Activated naive CD8-positive, alpha-beta T cell treated with anti-CD3 and anti-CD28 coated beads for 36 hours (primary cell): ENCODE results near the gene ZDHHC1. TPM values are rescaled to one million over a fixed set of nuclear protein-coding genes. Genes with fewer than 3 reads are reported as not detected.
"Not testable (repeated sequence)": the region's sequence is repeated elsewhere in the genome, so short reads cannot be mapped to it uniquely, and the experiment has no call there.

Experiments
- DNase-seq: peaks from one replicate; pipeline ENCODE4 v3.0.0; 2021
- H3K27ac Mint-ChIP-seq: one replicate; pipeline ENCODE4 v1.8.0; 2022; ENCODE audit warnings: mild to moderate bottlenecking, moderate library complexity, mixed read lengths
- H3K27me3 Mint-ChIP-seq: one replicate; pipeline ENCODE4 v1.8.0; 2022; ENCODE audit warnings: mild to moderate bottlenecking, mixed read lengths
- H3K36me3 Mint-ChIP-seq: one replicate; pipeline ENCODE4 v1.8.0; 2021; ENCODE audit warnings: mild to moderate bottlenecking, mixed read lengths
- H3K4me1 Mint-ChIP-seq: one replicate; pipeline ENCODE4 v1.8.0; 2021; ENCODE audit warnings: mixed read lengths
- H3K4me3 Mint-ChIP-seq: one replicate; pipeline ENCODE4 v1.8.0; 2022; ENCODE audit warnings: mild to moderate bottlenecking, moderate library complexity, mixed read lengths
- H3K9me3 Mint-ChIP-seq: one replicate; pipeline ENCODE4 v1.8.0; 2022; ENCODE audit warnings: mixed read lengths
- total RNA-seq, 2 experiments: library from RNA; stranded (reverse); gene quantifications; one replicate each; pipeline ENCODE4 v1.2.3, GENCODE V29; 2021

ZDHHC1 gene
- total RNA-seq, 2 experiments from 2014 or later = 0.76 to 1.2 TPM

DNA sequence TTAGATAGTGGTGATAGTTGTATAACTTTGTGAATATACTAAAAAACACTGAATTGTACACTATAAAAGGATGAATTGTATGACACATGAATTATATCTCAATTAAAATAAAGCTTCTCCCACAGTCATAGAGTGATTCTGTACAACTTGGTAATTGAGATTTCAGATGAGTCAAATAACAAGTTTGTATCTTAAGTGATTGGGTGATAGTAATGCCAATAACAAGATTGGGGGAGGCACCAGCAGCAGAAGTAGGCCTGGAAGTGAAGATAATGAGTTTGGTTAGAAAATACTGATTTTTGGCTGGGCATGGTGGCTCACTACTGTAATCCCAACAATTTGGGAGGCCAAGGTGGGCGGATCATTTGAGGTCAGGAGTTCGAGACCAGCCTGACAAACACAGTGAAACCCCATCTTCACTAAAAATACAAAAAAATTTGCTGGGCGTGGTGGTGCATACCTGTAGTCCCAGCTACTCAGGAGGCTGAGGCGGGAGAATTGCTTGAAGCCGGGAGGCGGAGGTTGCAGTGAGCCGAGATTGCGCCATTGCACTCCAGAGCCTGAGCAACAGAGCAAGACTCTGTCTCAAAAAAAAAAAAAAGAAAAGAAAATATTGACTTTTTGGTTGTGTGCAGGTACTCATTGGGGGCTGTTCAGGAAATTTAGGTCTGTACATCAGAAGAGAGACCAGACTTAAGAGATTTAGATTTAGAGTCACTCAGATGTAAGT lies 56.6 kb downstream of the ZDHHC1 start:
- not testable (repeated sequence) for H3K4me1 Mint-ChIP-seq, H3K36me3 Mint-ChIP-seq

DNA sequence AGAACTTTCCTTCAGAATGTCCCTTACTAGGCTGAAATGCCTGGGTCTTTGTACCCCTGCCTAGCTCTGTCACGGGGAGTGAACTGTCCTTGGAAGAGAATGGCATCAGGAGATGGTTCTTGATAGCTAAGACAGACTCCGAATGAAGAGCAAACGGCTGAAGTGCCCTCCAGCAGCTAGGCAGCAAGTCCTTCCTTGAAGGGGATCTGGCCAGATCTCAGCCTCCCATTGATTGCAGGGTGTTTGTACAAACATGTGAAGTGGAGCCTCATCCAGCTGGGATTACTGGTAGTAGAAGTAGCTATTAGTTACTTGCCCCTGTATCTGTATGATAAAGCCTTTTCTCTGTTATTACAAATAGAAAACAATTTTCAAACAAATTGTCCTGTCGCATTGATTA lies 58.7 kb downstream of the ZDHHC1 start:
- Mint-ChIP-seq H3K27me3 (no peaks in the 10 kb centered on the region), H3K36me3 (no peaks in the 10 kb centered on the region), H3K4me1 (no peaks in the 10 kb centered on the region), H3K27ac (no peak overlapping the region), H3K9me3 (no peaks in the 10 kb centered on the region), H3K4me3 (no peak overlapping the region)
- DNase-seq = no peak

More for the DNA sequence above, 56.6 kb downstream of the ZDHHC1 start:
- not testable (repeated sequence) for H3K27ac Mint-ChIP-seq, H3K9me3 Mint-ChIP-seq, H3K4me3 Mint-ChIP-seq, DNase-seq, H3K27me3 Mint-ChIP-seq

DNA sequence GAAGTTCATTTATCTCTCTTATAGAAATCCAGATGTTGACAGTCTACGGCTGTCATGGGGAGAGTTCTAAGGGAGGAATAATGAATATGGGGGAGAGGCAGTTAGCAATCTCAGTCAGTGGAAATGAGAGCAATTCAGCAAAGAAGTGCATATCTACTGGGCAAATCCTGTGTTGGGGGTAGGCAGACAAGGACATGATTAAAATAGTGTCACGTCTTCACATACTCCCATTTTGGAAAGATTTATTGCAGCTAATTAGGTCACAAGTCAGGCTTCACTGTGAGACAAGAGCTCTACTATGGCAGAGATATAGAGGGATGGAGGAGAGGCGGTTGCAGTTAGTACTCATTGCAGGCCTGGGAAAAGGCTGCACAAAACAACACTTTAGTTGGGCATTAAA lies 59.9 kb downstream of the ZDHHC1 start:
- Mint-ChIP-seq H3K27ac (no peak overlapping the region), H3K27me3 (no peaks in the 10 kb centered on the region), H3K36me3 (no peaks in the 10 kb centered on the region), H3K4me1 (no peaks in the 10 kb centered on the region), H3K4me3 (no peak overlapping the region), H3K9me3 (no peaks in the 10 kb centered on the region)
- no peak for DNase-seq

DNA sequence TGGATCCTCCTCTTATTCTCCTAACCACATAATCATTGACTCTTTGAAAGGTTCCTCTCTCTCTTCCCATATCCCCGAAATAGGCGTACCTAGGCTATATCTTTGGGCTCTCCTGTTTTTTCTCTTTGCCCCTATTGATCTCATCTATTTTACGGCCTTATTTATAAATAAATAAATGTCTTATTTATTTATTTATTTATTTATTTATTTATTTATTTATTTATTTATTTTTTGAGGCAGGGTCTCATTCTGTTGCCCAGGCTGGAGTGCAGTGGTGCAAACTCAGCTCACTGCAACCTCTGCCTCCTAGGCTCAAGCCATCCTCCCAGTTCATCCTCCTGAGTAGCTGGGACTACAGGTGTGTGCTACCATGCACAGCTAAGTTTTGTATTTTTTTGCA lies 63.8 kb downstream of the ZDHHC1 start:
- not testable (repeated sequence) for H3K27me3 Mint-ChIP-seq, DNase-seq, H3K36me3 Mint-ChIP-seq, H3K27ac Mint-ChIP-seq, H3K4me1 Mint-ChIP-seq, H3K9me3 Mint-ChIP-seq, H3K4me3 Mint-ChIP-seq

DNA sequence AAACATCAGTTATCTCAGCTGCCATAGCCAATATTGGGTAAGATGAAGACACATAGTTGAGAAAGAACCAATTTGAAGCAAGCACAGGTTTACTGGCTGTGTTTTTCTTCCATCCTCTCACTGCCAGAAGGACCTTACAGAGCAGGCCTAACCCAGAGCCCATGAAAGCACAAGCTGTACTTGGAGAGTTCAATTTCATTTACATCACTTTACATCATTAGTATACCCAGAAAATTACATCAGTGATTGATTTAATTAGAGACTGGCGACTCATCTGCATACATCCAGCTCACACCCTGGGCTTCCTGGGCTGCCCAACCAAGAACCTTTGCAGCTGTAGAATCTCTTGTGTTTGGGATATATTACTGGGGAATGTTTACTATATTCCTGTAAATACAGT lies 66.0 kb downstream of the ZDHHC1 start:
- H3K36me3 Mint-ChIP-seq = no peaks in the 10 kb centered on the region
- H3K4me1 Mint-ChIP-seq = no peaks in the 10 kb centered on the region
- no peak overlapping the region for H3K4me3 Mint-ChIP-seq
- no peak overlapping the region for H3K27ac Mint-ChIP-seq
- no peaks in the 10 kb centered on the region for H3K27me3 Mint-ChIP-seq
- H3K9me3 Mint-ChIP-seq = no peaks in the 10 kb centered on the region
- DNase-seq = no peak

DNA sequence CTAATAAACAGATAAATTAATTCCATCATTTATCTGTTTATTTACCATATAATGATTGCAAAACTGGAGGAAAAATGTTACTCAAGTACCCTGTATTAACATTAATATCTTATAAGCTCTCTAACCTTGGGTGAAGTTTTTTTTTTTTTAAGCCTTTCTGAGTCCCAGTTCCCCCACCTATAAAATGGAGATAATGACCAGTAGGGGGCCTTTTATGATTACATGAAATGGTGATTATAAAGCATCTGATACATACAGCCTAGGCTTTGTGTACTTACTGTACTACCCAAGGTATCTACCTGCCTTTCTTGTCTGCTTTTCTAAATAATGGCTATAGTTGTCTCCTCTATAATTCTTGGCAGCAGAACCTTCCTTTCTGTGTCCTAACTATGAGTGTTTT lies 67.1 kb downstream of the ZDHHC1 start:
- Mint-ChIP-seq H3K36me3 (no peaks in the 10 kb centered on the region), H3K4me3 (no peak overlapping the region), H3K27ac (no peak overlapping the region), H3K4me1 (no peaks in the 10 kb centered on the region), H3K27me3 (no peaks in the 10 kb centered on the region), H3K9me3 (no peaks in the 10 kb centered on the region)
- no peak for DNase-seq

DNA sequence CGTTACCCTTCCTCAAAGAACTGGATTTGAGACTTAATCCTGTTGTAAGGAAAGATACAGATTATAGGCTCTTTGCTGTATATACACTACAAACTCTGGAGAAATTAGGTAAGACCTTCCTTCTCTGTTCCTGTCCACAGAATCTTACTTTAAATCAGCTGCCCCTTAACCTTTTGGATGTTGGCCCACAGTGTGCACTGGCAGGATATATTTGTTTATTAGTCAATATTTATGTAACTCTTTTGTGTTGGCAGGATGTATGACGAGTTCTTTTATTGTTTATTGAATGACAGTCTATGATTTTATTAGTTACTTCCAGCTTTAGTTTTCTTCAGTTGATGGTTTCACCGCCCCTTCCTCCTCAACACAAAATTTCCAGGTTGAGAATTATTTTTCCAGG lies 69.9 kb downstream of the ZDHHC1 start:
- Mint-ChIP-seq H3K4me3 (no peak overlapping the region), H3K27ac (no peak overlapping the region), H3K9me3 (no peaks in the 10 kb centered on the region)

DNA sequence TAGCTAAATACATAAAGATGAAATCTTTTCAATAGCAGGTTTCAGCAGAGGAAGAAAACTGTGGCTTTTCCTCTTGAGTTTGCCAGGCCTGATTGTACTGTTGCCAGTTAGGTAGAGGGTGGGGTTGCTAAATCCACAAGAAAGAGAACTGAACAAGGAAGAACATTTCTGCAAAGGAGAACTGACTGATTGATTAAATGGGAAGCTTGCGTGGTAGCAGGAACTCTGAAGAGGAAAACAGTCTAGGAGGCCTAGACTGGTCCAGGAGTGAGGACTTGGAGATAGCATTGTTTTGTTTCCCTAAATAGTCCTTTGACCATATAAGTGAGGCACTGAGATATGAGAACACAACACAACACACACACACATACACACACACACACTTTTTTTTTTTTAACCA lies 70.9 kb downstream of the ZDHHC1 start:
- no peaks in the 10 kb centered on the region for H3K4me1 Mint-ChIP-seq
- peaks cover 5% of the 10 kb centered on the region for H3K27me3 Mint-ChIP-seq
- no peaks in the 10 kb centered on the region for H3K36me3 Mint-ChIP-seq
- no peak overlapping the region for H3K4me3 Mint-ChIP-seq
- DNase-seq = no peak
- no peak overlapping the region for H3K27ac Mint-ChIP-seq
- no peaks in the 10 kb centered on the region for H3K9me3 Mint-ChIP-seq

More for the DNA sequence above, 69.9 kb downstream of the ZDHHC1 start:
- no peaks in the 10 kb centered on the region for H3K4me1 Mint-ChIP-seq
- no peak for DNase-seq
- peaks cover 5% of the 10 kb centered on the region for H3K27me3 Mint-ChIP-seq
- no peaks in the 10 kb centered on the region for H3K36me3 Mint-ChIP-seq

Other genes starting within 250 kb of the ZDHHC1 start
- 1 to 10 TPM; 6.1 to 6.4 TPM for gene NOL3, start 245.9 kb downstream of the ZDHHC1 start, total RNA-seq
- gene MATCAP1, start 232.5 kb downstream of the ZDHHC1 start, total RNA-seq = 10 to 100 TPM; 15.8 to 16.7 TPM
- under 1 TPM in 1 of 2 experiments, not detected in 1; 0.19 TPM for gene EXOC3L1, start 226.3 kb downstream of the ZDHHC1 start, total RNA-seq
- gene E2F4, start 224.3 kb downstream of the ZDHHC1 start, total RNA-seq = 100 to 1,000 TPM; 130 to 136 TPM
- 1 to 10 TPM; 4.3 to 4.5 TPM for gene ELMO3, start 217.3 kb downstream of the ZDHHC1 start, total RNA-seq
- gene TMEM208, start 189.3 kb downstream of the ZDHHC1 start, total RNA-seq = 10 to 100 TPM; 46.5 to 48.6 TPM
- gene FHOD1, start 169.0 kb downstream of the ZDHHC1 start, total RNA-seq = 10 to 100 TPM; 76.4 to 79.9 TPM
- 1 to 10 TPM; 5.8 to 6.1 TPM for gene SLC9A5, start 167.5 kb downstream of the ZDHHC1 start, total RNA-seq
- 10 to 100 TPM; 30.8 to 37.0 TPM for gene PLEKHG4, start 136.9 kb downstream of the ZDHHC1 start, total RNA-seq
- gene KCTD19, start 89.7 kb downstream of the ZDHHC1 start, total RNA-seq = 1 to 10 TPM; 2.2 to 3.0 TPM
- 1 to 10 TPM in 1 of 2 experiments, under 1 TPM in 1; 0.82 to 1.1 TPM for gene LRRC36, start 89.7 kb downstream of the ZDHHC1 start, total RNA-seq
- not detected for gene TPPP3, start 23.0 kb downstream of the ZDHHC1 start, total RNA-seq
- gene HSD11B2, start 14.6 kb upstream of the ZDHHC1 start, total RNA-seq = 1 to 10 TPM; 2.8 to 3.1 TPM
- 10 to 100 TPM; 33.0 to 33.6 TPM for gene ATP6V0D1, start 64.7 kb upstream of the ZDHHC1 start, total RNA-seq
- gene AGRP, start 67.1 kb upstream of the ZDHHC1 start, total RNA-seq = under 1 TPM in 1 of 2 experiments, not detected in 1; 0.40 TPM
- 10 to 100 TPM; 13.9 to 14.0 TPM for gene RIPOR1, start 112.4 kb upstream of the ZDHHC1 start, total RNA-seq
- 10 to 100 TPM; 55.8 to 55.9 TPM for gene CTCF, start 146.0 kb upstream of the ZDHHC1 start, total RNA-seq
- 100 to 1,000 TPM; 136 to 140 TPM for gene CARMIL2, start 228.7 kb upstream of the ZDHHC1 start, total RNA-seq
- gene ACD, start 243.8 kb upstream of the ZDHHC1 start, total RNA-seq = 10 to 100 TPM; 48.0 to 50.3 TPM
- gene PARD6A, start 244.5 kb upstream of the ZDHHC1 start, total RNA-seq = 1 to 10 TPM; 7.8 to 9.4 TPM